Mesothelial cell of epicardium (in vitro differentiated cells): ENCODE measurements around the gene VNN1. TPM values are rescaled to one million over a fixed set of nuclear protein-coding genes. Genes with fewer than 3 reads are reported as not detected.

ENCODE experiments used
- DNase-seq, 2 experiments: peaks; one replicate each; pipeline ENCODE4 v3.0.0; 2021; ENCODE audit warnings: low spot score in 2 of 2; ENCODE audit not compliant: unreplicated experiment in 2 of 2
- H3K27ac Mint-ChIP-seq: 2 replicates; pipeline ENCODE4 v1.8.0; 2021; ENCODE audit warnings: mixed read lengths
- H3K27me3 Mint-ChIP-seq: 2 replicates; pipeline ENCODE4 v1.8.0; 2021; ENCODE audit warnings: low read depth, mixed read lengths
- H3K36me3 Mint-ChIP-seq: 2 replicates; pipeline ENCODE4 v1.8.0; 2021; ENCODE audit warnings: mixed read lengths
- H3K4me1 Mint-ChIP-seq: 2 replicates; pipeline ENCODE4 v1.8.0; 2021; ENCODE audit warnings: mixed read lengths
- H3K4me3 Mint-ChIP-seq: 2 replicates; pipeline ENCODE4 v1.8.0; 2021; ENCODE audit warnings: mild to moderate bottlenecking, moderate library complexity, mixed read lengths
- H3K9me3 Mint-ChIP-seq: 2 replicates; pipeline ENCODE4 v1.8.0; 2021; ENCODE audit warnings: mixed read lengths
- total RNA-seq: library from RNA; stranded (reverse); gene quantifications from 3 replicates; pipeline ENCODE4 v1.2.1, GENCODE V29; 2021
- TF ChIP-seq, protein P1 (sequence below): fragments of 200-600 bp; sonication (generic); IDR thresholded peaks from one replicate; pipeline ENCODE4 v1.5.0; 2021; ENCODE audit warnings: antibody characterized with exemption; ENCODE audit not compliant: unreplicated experiment

Gene VNN1
- total RNA-seq, 1 donor from 2014 or later = not detected

DNA sequence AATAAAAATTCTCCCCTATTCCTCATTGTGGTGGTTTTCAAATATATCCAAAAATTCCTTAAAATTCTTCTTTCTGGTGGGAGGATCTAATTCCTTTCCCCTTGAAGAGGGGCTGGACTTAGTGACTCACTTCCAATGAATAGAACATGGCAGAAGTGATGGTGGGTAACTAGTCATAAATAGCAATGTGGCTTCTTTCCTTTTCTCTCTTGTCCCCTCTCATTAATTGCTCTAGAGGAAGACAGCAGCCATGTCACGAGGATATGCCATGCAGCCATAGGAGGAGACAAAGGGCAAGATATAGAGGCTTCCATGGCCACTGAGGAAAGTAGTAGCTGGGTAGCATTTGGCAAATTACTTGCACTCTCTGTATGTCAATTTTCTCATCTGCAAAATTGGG, 38.0 kb upstream of the VNN1 start:
- H3K36me3 Mint-ChIP-seq = no peaks in the 10 kb centered on the region
- DNase-seq = no peak
- no peaks in the 10 kb centered on the region for H3K9me3 Mint-ChIP-seq
- peaks cover 12% of the 10 kb centered on the region for H3K27me3 Mint-ChIP-seq
- H3K4me1 Mint-ChIP-seq = no peaks in the 10 kb centered on the region
- no peak overlapping the region for H3K27ac Mint-ChIP-seq
- TF ChIP-seq, protein P1, sequence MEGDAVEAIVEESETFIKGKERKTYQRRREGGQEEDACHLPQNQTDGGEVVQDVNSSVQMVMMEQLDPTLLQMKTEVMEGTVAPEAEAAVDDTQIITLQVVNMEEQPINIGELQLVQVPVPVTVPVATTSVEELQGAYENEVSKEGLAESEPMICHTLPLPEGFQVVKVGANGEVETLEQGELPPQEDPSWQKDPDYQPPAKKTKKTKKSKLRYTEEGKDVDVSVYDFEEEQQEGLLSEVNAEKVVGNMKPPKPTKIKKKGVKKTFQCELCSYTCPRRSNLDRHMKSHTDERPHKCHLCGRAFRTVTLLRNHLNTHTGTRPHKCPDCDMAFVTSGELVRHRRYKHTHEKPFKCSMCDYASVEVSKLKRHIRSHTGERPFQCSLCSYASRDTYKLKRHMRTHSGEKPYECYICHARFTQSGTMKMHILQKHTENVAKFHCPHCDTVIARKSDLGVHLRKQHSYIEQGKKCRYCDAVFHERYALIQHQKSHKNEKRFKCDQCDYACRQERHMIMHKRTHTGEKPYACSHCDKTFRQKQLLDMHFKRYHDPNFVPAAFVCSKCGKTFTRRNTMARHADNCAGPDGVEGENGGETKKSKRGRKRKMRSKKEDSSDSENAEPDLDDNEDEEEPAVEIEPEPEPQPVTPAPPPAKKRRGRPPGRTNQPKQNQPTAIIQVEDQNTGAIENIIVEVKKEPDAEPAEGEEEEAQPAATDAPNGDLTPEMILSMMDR = no peak
- no peak overlapping the region for H3K4me3 Mint-ChIP-seq

DNA sequence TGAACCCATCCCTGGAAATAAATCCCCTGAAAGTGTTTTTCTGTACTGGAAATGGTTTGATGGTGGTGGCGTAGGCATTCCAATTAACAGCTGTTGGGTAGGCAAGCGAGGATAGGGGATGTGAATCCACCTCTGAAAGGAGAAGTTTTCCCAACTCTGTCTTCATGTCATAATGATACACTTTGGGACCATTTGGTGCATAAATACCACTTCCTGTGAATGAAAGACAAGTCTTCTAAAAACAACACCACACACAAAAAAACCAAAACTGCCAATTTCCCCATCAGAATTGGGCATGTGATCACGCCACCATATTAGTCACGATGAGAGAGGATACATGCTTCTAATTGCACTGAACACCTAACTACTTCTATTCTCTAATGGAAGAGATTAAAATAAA, 37.5 kb upstream of the VNN1 start:
- Mint-ChIP-seq H3K36me3 (no peaks in the 10 kb centered on the region), H3K4me1 (no peaks in the 10 kb centered on the region), H3K9me3 (no peaks in the 10 kb centered on the region), H3K27me3 (peaks cover 15% of the 10 kb centered on the region), H3K4me3 (no peak overlapping the region), H3K27ac (no peak overlapping the region)
- DNase-seq = no peak
- TF ChIP-seq, protein P1 = no peak

DNA sequence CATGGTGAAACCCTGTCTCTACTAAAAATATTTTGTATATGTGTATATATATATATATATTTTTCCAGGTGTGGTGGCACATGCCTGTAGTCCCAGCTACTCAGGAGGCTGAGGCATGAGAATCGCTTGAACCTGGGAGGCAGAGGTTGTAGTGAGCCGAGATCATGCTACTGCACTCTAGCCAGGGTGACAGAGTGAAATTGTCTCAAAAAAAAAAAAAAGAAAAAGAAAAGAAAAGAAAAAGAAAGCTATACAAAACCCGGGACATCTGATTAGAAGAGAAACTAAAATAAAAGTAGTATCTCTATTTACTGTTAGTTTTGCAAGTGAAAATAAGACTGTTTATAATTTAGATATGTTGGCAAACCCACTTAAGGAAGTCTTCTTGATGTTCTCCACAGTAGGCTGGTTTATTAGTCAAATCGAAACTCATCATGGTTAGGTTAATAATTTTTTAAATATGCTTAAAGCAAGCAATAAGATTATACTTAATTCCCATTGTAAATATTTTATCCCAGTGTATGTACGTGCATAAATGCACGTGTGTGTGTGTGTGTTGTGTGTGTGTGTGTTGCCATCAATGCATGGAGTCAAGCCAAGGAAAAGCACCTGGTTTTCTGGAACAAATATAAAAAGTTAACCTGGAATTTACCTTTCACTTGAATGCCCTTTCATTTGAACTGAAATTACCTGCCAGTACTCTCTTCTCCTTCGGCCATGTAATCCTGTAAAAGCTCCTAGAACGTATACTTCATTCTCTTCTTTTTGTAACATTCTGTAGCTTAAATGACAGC, 36.8 kb upstream of the VNN1 start:
- no peak overlapping the region for H3K4me3 Mint-ChIP-seq
- DNase-seq = no peak
- H3K4me1 Mint-ChIP-seq = no peaks in the 10 kb centered on the region
- H3K27ac Mint-ChIP-seq = no peak overlapping the region
- TF ChIP-seq, protein P1 = no peak
- no peaks in the 10 kb centered on the region for H3K36me3 Mint-ChIP-seq
- H3K9me3 Mint-ChIP-seq = no peaks in the 10 kb centered on the region
- peaks cover 15% of the 10 kb centered on the region for H3K27me3 Mint-ChIP-seq

DNA sequence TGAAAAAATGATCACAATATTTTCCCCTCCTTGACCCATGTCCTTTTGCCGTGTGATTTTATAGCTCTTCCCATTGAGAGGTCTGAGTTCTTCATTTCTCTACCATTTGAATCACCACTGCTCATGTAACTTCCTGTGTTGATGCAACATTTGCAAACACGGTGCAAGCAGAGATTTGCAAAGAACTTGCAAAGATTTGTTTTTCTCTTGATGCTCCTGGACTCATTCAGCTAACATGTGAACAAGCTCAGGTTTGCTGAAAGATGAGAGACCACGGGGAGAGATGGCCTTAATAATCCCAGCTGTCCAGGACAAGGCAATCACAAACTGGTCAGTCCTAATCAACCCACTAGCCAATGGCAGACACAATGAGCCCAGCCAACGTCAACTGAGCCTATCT, 35.3 kb upstream of the VNN1 start:
- no peaks in the 10 kb centered on the region for H3K36me3 Mint-ChIP-seq
- no peaks in the 10 kb centered on the region for H3K4me1 Mint-ChIP-seq
- peaks cover 16% of the 10 kb centered on the region for H3K27me3 Mint-ChIP-seq
- H3K27ac Mint-ChIP-seq = no peak overlapping the region
- H3K4me3 Mint-ChIP-seq = no peak overlapping the region
- TF ChIP-seq, protein P1 = no peak
- H3K9me3 Mint-ChIP-seq = no peaks in the 10 kb centered on the region
- DNase-seq = no peak

DNA sequence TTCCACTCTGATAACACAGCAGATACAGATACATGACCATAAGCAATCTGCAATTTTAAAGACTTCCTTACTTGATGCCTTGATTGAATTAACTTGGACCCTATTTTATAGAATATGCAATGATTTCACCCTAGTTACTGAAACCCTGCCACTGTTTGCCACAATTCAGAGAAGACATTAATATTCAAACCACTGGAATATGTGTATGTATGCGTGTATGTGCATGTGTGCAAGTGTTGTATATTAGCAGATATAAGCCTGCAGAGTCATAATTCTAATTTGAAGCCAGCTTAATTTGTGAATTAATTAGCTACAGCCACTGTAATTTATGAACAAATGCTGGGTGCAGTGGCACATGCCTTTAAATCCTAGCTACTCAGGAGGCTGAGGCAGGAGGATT, 34.6 kb upstream of the VNN1 start:
- TF ChIP-seq, protein P1 = no peak
- DNase-seq = no peak
- H3K4me1 Mint-ChIP-seq = no peaks in the 10 kb centered on the region
- no peak overlapping the region for H3K4me3 Mint-ChIP-seq
- no peak overlapping the region for H3K27ac Mint-ChIP-seq
- H3K36me3 Mint-ChIP-seq = no peaks in the 10 kb centered on the region
- no peaks in the 10 kb centered on the region for H3K9me3 Mint-ChIP-seq
- H3K27me3 Mint-ChIP-seq = peaks cover 16% of the 10 kb centered on the region
